HepG2 (cell line): ENCODE data around the gene TRIM23. TPM values are rescaled to one million over a fixed set of nuclear protein-coding genes. Genes with fewer than 3 reads are reported as not detected.

Experiments used
- ATAC-seq: fragments of 200-7000 bp; cut with Tn5 transposase; 3 replicates; pipeline ENCODE4 v1.9.1; 2020; ENCODE audit warnings: mild to moderate bottlenecking, moderate library complexity
- BruUV-seq: library from RNA; stranded (reverse); fragments of 400-500 nt; replicated peaks from 2 replicates; lab custom pipeline; 2021; lab: Mats Ljungman, UMichigan
- CTCF ChIA-PET: fragments of 300-600 bp; formaldehyde crosslinking; extraction: SDS; loops from one replicate; lab custom pipeline; 2021; ENCODE audit warnings: low total read pairs, inconsistent platforms, low intra/inter-chr PET ratio; lab: Yijun Ruan, JAX
- POLR2A ChIA-PET: fragments of 350-600 bp; sonication (Branson Sonifier 250); formaldehyde crosslinking; loops from one replicate; lab custom pipeline; 2020; ENCODE audit warnings: antibody characterized with exemption, inconsistent platforms; lab: Yijun Ruan, JAX
- DNase-seq: peaks from one replicate; pipeline ENCODE4 v3.0.0-alpha.2; 2015; ENCODE audit warnings: low spot score
- FAIRE-seq: peaks from 3 replicates; lab custom pipeline; 2011; peaks lifted over from hg19 to GRCh38; lab: Jason Lieb, UNC
- H2AFZ ChIP-seq: one replicate; pipeline ENCODE4 v1.6.1; 2011; ENCODE audit warnings: low read length, inconsistent platforms
- H3K27ac ChIP-seq: fragments of 300-600 bp; 3 replicates; pipeline ENCODE4 v1.8.0; 2011; ENCODE audit warnings: mixed run types, mild to moderate bottlenecking, mixed read lengths, low read length, inconsistent platforms; ENCODE audit not compliant: insufficient read depth; ENCODE audit errors: extremely low read length
- H3K27me3 ChIP-seq, 2 experiments: fragments of 200-600 bp in 1 of 2; 2 replicates in 1 of 2; 3 replicates in 1 of 2; pipeline versions ENCODE4 v1.6.0 to v1.8.0; 2011; ENCODE audit warnings: low read length in 2 of 2, mild to moderate bottlenecking in 2 of 2, moderate library complexity in 2 of 2, inconsistent platforms in 1 of 2; ENCODE audit not compliant: insufficient read depth in 2 of 2, control insufficient read depth in 1 of 2
- H3K36me3 ChIP-seq, 2 experiments: fragments of 200-600 bp in 1 of 2; replicated peaks in 1 of 2; 2 replicates in 1 of 2; 3 replicates in 1 of 2; pipeline versions ENCODE4 v1.5.1 to v1.8.0; 2011; ENCODE audit warnings: low read length in 2 of 2, inconsistent platforms in 1 of 2; ENCODE audit not compliant: insufficient read depth in 2 of 2, control insufficient read depth in 1 of 2
- H3K4me1 ChIP-seq: 2 replicates; pipeline ENCODE4 v1.5.1; 2012; ENCODE audit warnings: low read length, inconsistent platforms; ENCODE audit not compliant: insufficient read depth
- H3K4me2 ChIP-seq: 2 replicates; pipeline ENCODE4 v1.6.0; 2011; ENCODE audit warnings: low read depth, low read length, inconsistent platforms
- H3K4me3 ChIP-seq, 3 experiments: fragments of 200-600 bp in 1 of 3; sonication (generic), shearing (Covaris generic) in 1 of 3; replicated peaks in 1 of 3; 2 replicates each; pipeline ENCODE4 v1.5.1; 2011 to 2016; ENCODE audit warnings: low read length in 3 of 3, inconsistent platforms in 2 of 3, low read depth in 2 of 3, mild to moderate bottlenecking in 2 of 3, control low read depth in 1 of 3, mixed read lengths in 1 of 3; ENCODE audit not compliant: insufficient read depth in 1 of 3
- H3K79me2 ChIP-seq: one replicate; pipeline ENCODE4 v1.6.1; 2011; ENCODE audit warnings: low read length, inconsistent platforms; ENCODE audit not compliant: insufficient read depth
- H3K9ac ChIP-seq: 2 replicates; pipeline ENCODE4 v1.6.0; 2011; ENCODE audit warnings: mild to moderate bottlenecking, low read depth, low read length, inconsistent platforms; ENCODE audit not compliant: insufficient read depth
- H3K9me3 ChIP-seq: 2 replicates; pipeline ENCODE4 v1.5.1; 2012; ENCODE audit warnings: mild to moderate bottlenecking, low read length
- H4K20me1 ChIP-seq: 2 replicates; pipeline ENCODE4 v1.6.0; 2011; ENCODE audit warnings: inconsistent platforms, mild to moderate bottlenecking, low read length, moderate library complexity; ENCODE audit not compliant: insufficient read depth
- ATM ChIP-seq: fragments of 450-650 bp; IDR thresholded peaks from 2 replicates; pipeline ENCODE4 v1.7.1; 2017; ENCODE audit warnings: mild to moderate bottlenecking, borderline replicate concordance
- CAMTA2 ChIP-seq: sonication (generic); formaldehyde crosslinking; IDR thresholded peaks from 2 replicates; pipeline ENCODE4 v1.4.0; 2020; ENCODE audit warnings: mild to moderate bottlenecking, missing genetic modification reagents, borderline replicate concordance
- CENPT ChIP-seq: sonication (generic); formaldehyde crosslinking; IDR thresholded peaks from 2 replicates; pipeline ENCODE4 v1.8.0; 2022; ENCODE audit warnings: low read depth, mild to moderate bottlenecking, moderate library complexity, missing genetic modification reagents
- ETV5 ChIP-seq: IDR thresholded peaks from 2 replicates; pipeline ENCODE4 v1.6.1; 2018; ENCODE audit warnings: missing biosample characterization, missing genetic modification reagents, inconsistent platforms, borderline replicate concordance
- FOXA1 ChIP-seq, 2 experiments: fragments of 450-650 bp in 1 of 2; sonication (generic) in 1 of 2; formaldehyde crosslinking in 1 of 2; IDR thresholded peaks; 2 replicates each; pipeline versions ENCODE4 v1.4.0 to v1.6.1; 2016 to 2020; ENCODE audit warnings: missing genetic modification reagents in 1 of 2
- HNF1B ChIP-seq: sonication (generic); formaldehyde crosslinking; IDR thresholded peaks from 2 replicates; pipeline ENCODE4 v1.5.1; 2020; ENCODE audit warnings: mild to moderate bottlenecking, moderate library complexity, missing genetic modification reagents
- KAT8 ChIP-seq: IDR thresholded peaks from 2 replicates; pipeline ENCODE4 v1.6.1; 2016; ENCODE audit warnings: missing genetic modification reagents, missing compliant biosample characterization
- MAFK ChIP-seq, 2 experiments: IDR thresholded peaks in 1 of 2; conservative IDR thresholded peaks in 1 of 2; 2 replicates each; pipeline ENCODE4 v1.6.1; 2011; ENCODE audit warnings: improper control_type of control experiment in 2 of 2, low read length in 2 of 2
- MBD4 ChIP-seq: IDR thresholded peaks from 2 replicates; pipeline ENCODE4 v1.6.1; 2012; ENCODE audit warnings: low read length, inconsistent platforms, borderline replicate concordance
- NFKB2 ChIP-seq: sonication (generic); formaldehyde crosslinking; IDR thresholded peaks from 2 replicates; pipeline ENCODE4 v1.4.0; 2020; ENCODE audit warnings: missing genetic modification reagents, borderline replicate concordance
- RBFOX2 ChIP-seq: fragments of 200-400 bp; formaldehyde crosslinking; IDR thresholded peaks from 2 replicates; pipeline ENCODE4 v1.6.1; 2017; ENCODE audit warnings: low read depth, mild to moderate bottlenecking, low read length
- SALL1 ChIP-seq: sonication (generic); formaldehyde crosslinking; IDR thresholded peaks from 2 replicates; pipeline ENCODE4 v1.8.0; 2022; ENCODE audit warnings: mild to moderate bottlenecking, missing genetic modification reagents
- SCMH1 ChIP-seq: sonication (generic); formaldehyde crosslinking; IDR thresholded peaks from 2 replicates; pipeline ENCODE4 v1.9.0; 2021; ENCODE audit warnings: missing genetic modification reagents, mild to moderate bottlenecking, borderline replicate concordance
- TAF1 ChIP-seq: sonication (generic); formaldehyde crosslinking; IDR thresholded peaks from 2 replicates; pipeline ENCODE4 v1.4.0; 2020; ENCODE audit warnings: missing genetic modification reagents
- ZMYM2 ChIP-seq: sonication (generic); formaldehyde crosslinking; IDR thresholded peaks from 2 replicates; pipeline ENCODE4 v1.8.0; 2022; ENCODE audit warnings: mild to moderate bottlenecking, missing genetic modification reagents
- ZNF124 ChIP-seq: sonication (generic); formaldehyde crosslinking; IDR thresholded peaks from 2 replicates; pipeline ENCODE4 v1.4.0; 2020; ENCODE audit warnings: missing genetic modification reagents
- ZNF556 ChIP-seq: sonication (generic); formaldehyde crosslinking; IDR thresholded peaks from 2 replicates; pipeline ENCODE4 v1.4.0; 2020; ENCODE audit warnings: mild to moderate bottlenecking, missing genetic modification reagents, borderline replicate concordance
- ZNF570 ChIP-seq: sonication (generic); formaldehyde crosslinking; IDR thresholded peaks from 2 replicates; pipeline ENCODE4 v1.4.0; 2020; ENCODE audit warnings: mild to moderate bottlenecking, missing genetic modification reagents, borderline replicate concordance
- ZNF574 ChIP-seq: sonication (generic); formaldehyde crosslinking; IDR thresholded peaks from 2 replicates; pipeline ENCODE4 v1.4.0; 2020; ENCODE audit warnings: missing genetic modification reagents
- ZNF672 ChIP-seq: sonication (generic); formaldehyde crosslinking; IDR thresholded peaks from 2 replicates; pipeline ENCODE4 v1.8.1; 2022; ENCODE audit warnings: missing genetic modification reagents
- ZNF781 ChIP-seq: sonication (generic); formaldehyde crosslinking; IDR thresholded peaks from 2 replicates; pipeline ENCODE4 v1.5.1; 2020; ENCODE audit warnings: borderline replicate concordance, mild to moderate bottlenecking, missing genetic modification reagents; ENCODE audit errors: not compliant biosample characterization
- WGBS: methylation state at CpG from one replicate; pipeline ENCODE4 v1.1.6; 2017; ENCODE audit warnings: low lambda C conversion rate; 5-methylcytosine and 5-hydroxymethylcytosine counted together
- in situ Hi-C: cut with HindIII; loops from 2 replicates; pipeline ENCODE4 v1.10.0; 2017; ENCODE audit warnings: low pct_unique_long_range_greater_than_20kb; ENCODE audit not compliant: extremely low pct_ligation_motif_present
- intact Hi-C: fragments of 100-400 bp; cut with micrococcal nuclease; formaldehyde crosslinking; loops from one replicate; pipeline ENCODE4 v1.10.0; 2022; ENCODE audit not compliant: unreplicated experiment
- polyA plus RNA-seq, 8 experiments: library from polyadenylated mRNA; depleted of rRNA in 3 of 8; stranded (reverse) in 7 of 8; unstranded in 1 of 8; fragments of >200 nt; fragmentation: Illumina TruSeq in 4 of 8; extraction: Trizol in 4 of 8; gene quantifications; 2 replicates each; pipeline versions ENCODE4 v1.2.1 to v1.2.3, GENCODE V29; 2011 to 2016; ENCODE audit warnings: low read depth in 4 of 8, missing spikeins in 1 of 8, mixed read lengths in 1 of 8; ENCODE audit not compliant: insufficient read depth in 1 of 8
- total RNA-seq, 5 experiments: library from RNA; depleted of rRNA; stranded (reverse); fragments of >200 nt; fragmentation: Illumina TruSeq; extraction: Trizol; gene quantifications; 2 replicates each; pipeline ENCODE4 v1.2.3, GENCODE V29; 2016; ENCODE audit warnings: low read depth in 1 of 5

The TRIM23 gene
- total and polyA plus RNA-seq, 2 of the 13 experiments (the other 11 are each of a cell fraction or from before 2014, with no cell fraction given) = 4.6 to 11.4 TPM

- no peak for TF ChIP-seq FOXA1 (IDR thresholded peaks at IDR 0.05)
- peak; percentile 79 for TF ChIP-seq FOXA1 (CRISPR knock-in tag; IDR thresholded peaks at IDR 0.05)
- no peak for TF ChIP-seq CENPT (CRISPR knock-in tag)
- 0 out of 2 replicates have a peak, but pooled peaks have one; percentile 9 for TF ChIP-seq ZNF124
- TF ChIP-seq SALL1 (CRISPR knock-in tag) = peak; percentile 61
- peak; percentile 51 for TF ChIP-seq KAT8 (CRISPR knock-in tag)
- peak; percentile 60; the same call in 1 of the 2 replicates for TF ChIP-seq NFKB2
- peak; percentile 55 for TF ChIP-seq TAF1 (CRISPR knock-in tag)
- peak; percentile 77; the same call in 1 of the 2 replicates for TF ChIP-seq RBFOX2
Measured at GRCh38 chr5:65624025-65624570, at the start of gene TRIM23 (continued).

- ATAC-seq = no peak
- H3K4me2 ChIP-seq = no peak overlapping the region
- no peak overlapping the region for H3K27ac ChIP-seq
- intact Hi-C loops (no loop called here), in situ Hi-C loops (no loop called here)
- H4K20me1 ChIP-seq = no peaks in the 10 kb centered on the region
- ChIA-PET POLR2A (no interaction called here), CTCF (no interaction called here)
- H3K27me3 ChIP-seq = no peaks in the 10 kb centered on the region
- H3K4me1 ChIP-seq = no peaks in the 10 kb centered on the region
- H3K79me2 ChIP-seq = no peaks in the 10 kb centered on the region
- 95% methylated on average over 1 of the region's 1 CpG for WGBS
- peaks cover 1 to 40% of the 10 kb centered on the region in 2 experiments; a peak in 3 of 5 replicates for H3K36me3 ChIP-seq
- H3K9ac ChIP-seq = no peak overlapping the region
- no peak for FAIRE-seq
- H3K4me3 ChIP-seq = no peak overlapping the region
- no peak overlapping the region for H2AFZ ChIP-seq
- no peak for DNase-seq
- no peaks in the 10 kb centered on the region for H3K9me3 ChIP-seq
- no TSS peak for BruUV-seq
- TF ChIP-seq ETV5 = no peak
- TF ChIP-seq CAMTA2 = no peak
- no peak for TF ChIP-seq ATM
- TF ChIP-seq ZNF672 (CRISPR knock-in tag) = no peak
- TF ChIP-seq ZNF570 (CRISPR knock-in tag) = no peak
- no peak for TF ChIP-seq HNF1B (CRISPR knock-in tag)
- TF ChIP-seq ZNF556 (CRISPR knock-in tag) = no peak
- TF ChIP-seq SCMH1 (CRISPR knock-in tag) = no peak
- no peak for TF ChIP-seq MAFK (conservative IDR thresholded peaks at IDR 0.05 in 1 of 2, IDR thresholded peaks at IDR 0.05 in 1 of 2; ENCODE audit: low read length in 2 of 2)
- no peak for TF ChIP-seq ZNF574 (CRISPR knock-in tag)
- no peak for TF ChIP-seq ZMYM2 (CRISPR knock-in tag)
- TF ChIP-seq MBD4 = no peak
- TF ChIP-seq ZNF781 (CRISPR knock-in tag) = no peak
Measured at GRCh38 chr5:65672796-65673195, 48.7 kb upstream of the TRIM23 start.
